ENCODE measurements around the gene GLRX5. TPM values are rescaled to one million over a fixed set of nuclear protein-coding genes. Genes with fewer than 3 reads are reported as not detected.

Gene GLRX5
- total and polyA plus RNA-seq, 7 donors, result 46.9 to 98.7 (median 65.5) TPM

DNA sequence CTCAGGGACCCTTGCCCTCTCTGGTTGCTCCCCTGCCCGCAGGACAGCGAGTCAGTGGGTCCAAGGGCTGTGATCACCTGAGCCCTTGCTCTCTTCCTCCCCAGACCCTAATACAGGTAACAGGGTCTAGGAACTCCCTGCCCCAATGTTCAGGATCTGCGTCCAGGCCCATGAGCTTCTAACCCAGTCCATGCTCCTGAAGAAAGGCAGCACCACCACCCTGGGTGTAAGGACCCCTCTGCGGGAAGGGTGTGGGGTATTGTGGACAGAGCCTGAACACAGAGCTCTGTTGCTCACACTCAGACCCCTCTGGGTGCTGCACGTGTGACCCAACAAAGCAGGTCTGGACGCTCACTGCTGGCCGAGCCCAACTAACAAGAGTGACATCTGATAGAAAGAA lies 18.3 kb downstream of the GLRX5 start:
- Histone ChIP-seq H3K36me3 (ENCODE audit: insufficient read depth in 1 of 2, low read depth in 1 of 2) (no peaks in the 10 kb centered on the region), H3K9me3 (no peaks in the 10 kb centered on the region), H3K27me3 (ENCODE audit: insufficient read depth in 3 of 3, low read length in 2 of 3) (no peaks in the 10 kb centered on the region), H3K4me3 (no peak overlapping the region), H3K27ac (no peak overlapping the region), H3K4me1 (peaks cover 6% of the 10 kb centered on the region)
- intact Hi-C loops (cut with DNase I), result no loop called here
- DNase-seq (no peak), ATAC-seq (no peak)
- TF ChIP-seq, protein P1, sequence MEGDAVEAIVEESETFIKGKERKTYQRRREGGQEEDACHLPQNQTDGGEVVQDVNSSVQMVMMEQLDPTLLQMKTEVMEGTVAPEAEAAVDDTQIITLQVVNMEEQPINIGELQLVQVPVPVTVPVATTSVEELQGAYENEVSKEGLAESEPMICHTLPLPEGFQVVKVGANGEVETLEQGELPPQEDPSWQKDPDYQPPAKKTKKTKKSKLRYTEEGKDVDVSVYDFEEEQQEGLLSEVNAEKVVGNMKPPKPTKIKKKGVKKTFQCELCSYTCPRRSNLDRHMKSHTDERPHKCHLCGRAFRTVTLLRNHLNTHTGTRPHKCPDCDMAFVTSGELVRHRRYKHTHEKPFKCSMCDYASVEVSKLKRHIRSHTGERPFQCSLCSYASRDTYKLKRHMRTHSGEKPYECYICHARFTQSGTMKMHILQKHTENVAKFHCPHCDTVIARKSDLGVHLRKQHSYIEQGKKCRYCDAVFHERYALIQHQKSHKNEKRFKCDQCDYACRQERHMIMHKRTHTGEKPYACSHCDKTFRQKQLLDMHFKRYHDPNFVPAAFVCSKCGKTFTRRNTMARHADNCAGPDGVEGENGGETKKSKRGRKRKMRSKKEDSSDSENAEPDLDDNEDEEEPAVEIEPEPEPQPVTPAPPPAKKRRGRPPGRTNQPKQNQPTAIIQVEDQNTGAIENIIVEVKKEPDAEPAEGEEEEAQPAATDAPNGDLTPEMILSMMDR (IDR thresholded peaks at IDR 0.05), result no peak
- WGBS, 3 donors, result 85 to 92% (median 88%) methylated on average over 7 of the region's 7 CpGs

DNA sequence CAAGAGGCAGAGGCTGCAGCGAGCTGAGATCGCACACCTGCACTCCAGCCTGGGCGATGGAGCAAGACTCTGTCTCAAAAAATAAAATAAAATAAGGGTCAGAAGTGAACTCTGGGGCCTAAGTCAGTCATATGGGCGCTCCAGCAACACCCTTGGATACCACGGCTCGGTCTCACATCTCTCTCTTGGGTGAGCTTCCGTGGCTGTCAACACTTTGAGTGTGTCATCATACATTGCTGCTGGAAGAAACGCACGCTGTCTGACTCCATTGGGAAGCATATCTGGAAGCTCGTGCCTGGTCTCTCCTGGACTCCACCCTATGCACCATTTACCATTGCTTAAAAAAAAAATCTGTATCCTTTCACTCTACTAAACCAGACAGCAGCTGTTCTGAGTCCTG lies 20.2 kb downstream of the GLRX5 start:
- no peak overlapping the region for H3K4me3 ChIP-seq
- ATAC-seq (no peak), DNase-seq (no peak)
- 93 to 96% (median 94%) methylated on average over 10 of the region's 10 CpGs for WGBS, 3 donors
- H3K9me3 ChIP-seq, result no peaks in the 10 kb centered on the region
- no peaks in the 10 kb centered on the region for H3K27me3 ChIP-seq (ENCODE audit: insufficient read depth in 3 of 3, low read length in 2 of 3)
- intact Hi-C loops (cut with DNase I), result no loop called here
- no peak overlapping the region for H3K27ac ChIP-seq
- H3K4me1 ChIP-seq, result peaks cover 4% of the 10 kb centered on the region
- no peaks in the 10 kb centered on the region for H3K36me3 ChIP-seq (ENCODE audit: insufficient read depth in 1 of 2, low read depth in 1 of 2)
- TF ChIP-seq, protein P1 (IDR thresholded peaks at IDR 0.05), result no peak

DNA sequence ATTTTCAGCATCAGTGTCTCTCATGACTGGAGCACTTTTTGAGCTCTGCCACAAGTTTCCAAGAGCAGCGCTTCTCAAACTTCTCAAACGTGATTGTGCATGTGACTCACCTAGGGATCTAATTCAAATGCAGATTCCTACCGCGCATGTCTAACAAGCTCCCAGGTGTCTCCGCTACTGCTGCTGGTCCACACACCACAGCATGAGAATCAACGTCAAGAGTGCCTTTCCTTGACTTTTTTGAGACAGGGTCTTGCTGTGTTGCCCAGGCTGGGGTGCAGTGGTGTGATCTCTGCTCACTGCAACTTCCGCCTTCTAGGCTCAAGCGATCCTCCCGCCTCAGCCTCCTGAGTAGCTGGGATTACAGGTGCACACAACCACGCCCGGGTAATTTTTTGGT lies 22.4 kb downstream of the GLRX5 start:
- Histone ChIP-seq H3K4me3 (no peak overlapping the region), H3K27me3 (ENCODE audit: insufficient read depth in 3 of 3, low read length in 2 of 3) (no peaks in the 10 kb centered on the region), H3K4me1 (no peaks in the 10 kb centered on the region), H3K36me3 (ENCODE audit: insufficient read depth in 1 of 2, low read depth in 1 of 2) (no peaks in the 10 kb centered on the region), H3K9me3 (no peaks in the 10 kb centered on the region), H3K27ac (no peak overlapping the region)
- no peak for ATAC-seq
- intact Hi-C loops (cut with DNase I), result no loop called here
- TF ChIP-seq, protein P1 (IDR thresholded peaks at IDR 0.05), result no peak
- DNase-seq, result no peak
- 89 to 91% (median 90%) methylated on average over 11 of the region's 11 CpGs for WGBS, 3 donors

DNA sequence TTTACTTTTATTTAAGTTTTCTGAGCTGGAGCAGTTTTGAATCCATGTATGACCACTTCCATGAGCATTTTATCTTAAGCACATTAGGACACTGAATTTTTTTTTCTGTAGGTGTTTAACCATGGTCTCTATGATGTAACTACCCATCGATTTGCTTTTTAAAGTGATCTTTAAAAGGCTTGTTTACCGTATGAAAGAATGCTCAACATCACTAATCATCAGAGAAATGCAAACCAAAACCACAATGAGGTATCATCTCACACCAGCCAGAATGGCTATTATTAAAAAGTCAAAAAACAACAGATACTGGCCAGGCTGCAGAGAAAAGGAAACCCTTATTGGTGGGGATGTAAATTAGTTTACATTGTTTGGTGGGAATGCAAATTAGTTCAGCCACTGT lies 23.0 kb downstream of the GLRX5 start:
- H3K9me3 ChIP-seq, result no peaks in the 10 kb centered on the region
- intact Hi-C loops (cut with DNase I), result no loop called here
- 58 to 70% (median 70%) methylated on average over 2 of the region's 2 CpGs for WGBS, 3 donors
- TF ChIP-seq, protein P1 (IDR thresholded peaks at IDR 0.05), result no peak
- H3K27me3 ChIP-seq (ENCODE audit: insufficient read depth in 3 of 3, low read length in 2 of 3), result no peaks in the 10 kb centered on the region
- H3K4me1 ChIP-seq, result no peaks in the 10 kb centered on the region
- H3K36me3 ChIP-seq (ENCODE audit: insufficient read depth in 1 of 2, low read depth in 1 of 2), result no peaks in the 10 kb centered on the region
- no peak overlapping the region for H3K4me3 ChIP-seq
- DNase-seq, result no peak
- ATAC-seq, result no peak
- H3K27ac ChIP-seq, result no peak overlapping the region

DNA sequence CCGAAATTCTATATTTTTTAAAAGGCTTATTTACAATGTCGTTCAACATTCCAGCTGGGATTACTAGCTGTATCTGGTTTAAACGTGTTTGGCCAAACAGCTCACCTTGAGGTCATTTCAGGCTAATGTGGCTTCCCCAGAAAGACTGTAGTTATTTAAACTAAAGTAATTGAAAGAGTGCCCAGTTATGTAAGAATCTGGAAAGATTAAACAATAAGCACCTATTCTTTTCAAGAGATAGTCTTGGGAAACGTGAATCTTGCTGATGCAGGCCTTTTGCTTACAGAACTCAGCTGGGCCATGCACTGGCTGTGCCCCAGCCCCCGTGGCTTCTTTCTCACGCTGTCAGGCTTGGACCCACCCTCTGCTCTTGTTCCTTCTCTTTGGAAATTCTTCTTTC lies 24.4 kb downstream of the GLRX5 start:
- Histone ChIP-seq H3K9me3 (no peaks in the 10 kb centered on the region), H3K36me3 (ENCODE audit: insufficient read depth in 1 of 2, low read depth in 1 of 2) (no peaks in the 10 kb centered on the region), H3K4me1 (no peaks in the 10 kb centered on the region), H3K27me3 (ENCODE audit: insufficient read depth in 3 of 3, low read length in 2 of 3) (no peaks in the 10 kb centered on the region), H3K4me3 (no peak overlapping the region), H3K27ac (no peak overlapping the region)
- no peak for DNase-seq
- intact Hi-C loops (cut with DNase I), result no loop called here
- TF ChIP-seq, protein P1 (IDR thresholded peaks at IDR 0.05), result no peak
- no peak for ATAC-seq
- 24 to 47% (median 29%) methylated on average over 6 of the region's 6 CpGs for WGBS, 3 donors
